IPS-20b (cell line): ENCODE results near the gene EYS.
"Not testable (repeated sequence)": the region's sequence is repeated elsewhere in the genome, so short reads cannot be mapped to it uniquely, and the experiment has no call there.

ENCODE experiments used
- H3K27ac ChIP-seq: one replicate; pipeline ENCODE4 v1.5.1; 2013; ENCODE audit warnings: low read length
- H3K27me3 ChIP-seq: 2 replicates; pipeline ENCODE4 v1.6.1; 2013; ENCODE audit warnings: mild to moderate bottlenecking, low read length, inconsistent platforms; ENCODE audit not compliant: insufficient read depth
- H3K36me3 ChIP-seq: 2 replicates; pipeline ENCODE4 v1.6.1; 2013; ENCODE audit warnings: low read depth, mild to moderate bottlenecking, inconsistent platforms, low read length, moderate library complexity; ENCODE audit not compliant: insufficient read depth
- H3K4me1 ChIP-seq: 2 replicates; pipeline ENCODE4 v1.6.1; 2013; ENCODE audit warnings: mild to moderate bottlenecking, control low read depth, inconsistent platforms, low read length, moderate library complexity; ENCODE audit not compliant: insufficient read depth
- H3K4me3 ChIP-seq: 2 replicates; pipeline ENCODE4 v1.5.1; 2013; ENCODE audit warnings: mild to moderate bottlenecking, low read length, inconsistent platforms
- H3K9ac ChIP-seq: 2 replicates; pipeline ENCODE4 v1.6.1; 2013; ENCODE audit warnings: low read depth, mild to moderate bottlenecking, inconsistent platforms, low read length, moderate library complexity
- H3K9me3 ChIP-seq: 2 replicates; pipeline ENCODE4 v1.6.1; 2013; ENCODE audit warnings: mild to moderate bottlenecking, low read depth, low read length, inconsistent platforms; ENCODE audit not compliant: insufficient read depth

Gene EYS

GRCh38 chr6:63862486-63863198 is 1844.4 kb downstream of the EYS start:
- Histone ChIP-seq H3K36me3 (no peaks in the 10 kb centered on the region), H3K4me3 (no peak overlapping the region), H3K27me3 (no peaks in the 10 kb centered on the region), H3K9ac (no peak overlapping the region), H3K4me1 (no peaks in the 10 kb centered on the region), H3K9me3 (no peaks in the 10 kb centered on the region), H3K27ac (no peak overlapping the region)

- no peaks in the 10 kb centered on the region for H3K36me3 ChIP-seq
- H3K9me3 ChIP-seq, result no peaks in the 10 kb centered on the region
Measured at GRCh38 chr6:63859528-63859927, 1847.5 kb downstream of the EYS start.

GRCh38 chr6:63858691-63859090 is 1848.3 kb downstream of the EYS start:
- no peak overlapping the region for H3K27ac ChIP-seq
- H3K9ac ChIP-seq, result no peak overlapping the region
- no peaks in the 10 kb centered on the region for H3K36me3 ChIP-seq
- H3K4me1 ChIP-seq, result no peaks in the 10 kb centered on the region
- H3K27me3 ChIP-seq, result no peaks in the 10 kb centered on the region
- H3K4me3 ChIP-seq, result no peak overlapping the region
- H3K9me3 ChIP-seq, result no peaks in the 10 kb centered on the region

More at GRCh38 chr6:63859528-63859927, 1847.5 kb downstream of the EYS start:
- no peaks in the 10 kb centered on the region for H3K27me3 ChIP-seq
- H3K4me1 ChIP-seq, result no peaks in the 10 kb centered on the region
- H3K27ac ChIP-seq, result no peak overlapping the region
- no peak overlapping the region for H3K4me3 ChIP-seq
- no peak overlapping the region for H3K9ac ChIP-seq

GRCh38 chr6:63856271-63856670 is 1850.8 kb downstream of the EYS start:
- Histone ChIP-seq H3K9ac (no peak overlapping the region), H3K36me3 (no peaks in the 10 kb centered on the region), H3K27me3 (no peaks in the 10 kb centered on the region), H3K9me3 (no peaks in the 10 kb centered on the region), H3K4me3 (no peak overlapping the region), H3K4me1 (no peaks in the 10 kb centered on the region), H3K27ac (no peak overlapping the region)

- H3K4me3 ChIP-seq, result no peak overlapping the region
- no peaks in the 10 kb centered on the region for H3K27me3 ChIP-seq
- no peak overlapping the region for H3K9ac ChIP-seq
- no peaks in the 10 kb centered on the region for H3K9me3 ChIP-seq
- H3K4me1 ChIP-seq, result no peaks in the 10 kb centered on the region
- no peaks in the 10 kb centered on the region for H3K36me3 ChIP-seq
- H3K27ac ChIP-seq, result no peak overlapping the region
Measured at GRCh38 chr6:63844287-63844686, 1862.7 kb downstream of the EYS start.

GRCh38 chr6:63839485-63839884 is 1867.5 kb downstream of the EYS start:
- Histone ChIP-seq H3K9me3 (no peaks in the 10 kb centered on the region), H3K9ac (no peak overlapping the region), H3K4me1 (no peaks in the 10 kb centered on the region), H3K27me3 (no peaks in the 10 kb centered on the region), H3K27ac (no peak overlapping the region), H3K4me3 (no peak overlapping the region), H3K36me3 (no peaks in the 10 kb centered on the region)

- not testable (repeated sequence) for H3K36me3 ChIP-seq, H3K9ac ChIP-seq, H3K27ac ChIP-seq, H3K27me3 ChIP-seq, H3K4me1 ChIP-seq, H3K4me3 ChIP-seq
- peaks cover 13% of the 10 kb centered on the region for H3K9me3 ChIP-seq
Measured at GRCh38 chr6:63828678-63829077, 1878.3 kb downstream of the EYS start.

- Histone ChIP-seq H3K27ac (no peak overlapping the region), H3K36me3 (no peaks in the 10 kb centered on the region), H3K9me3 (peaks cover 13% of the 10 kb centered on the region), H3K9ac (no peak overlapping the region), H3K4me3 (no peak overlapping the region), H3K4me1 (no peaks in the 10 kb centered on the region), H3K27me3 (no peaks in the 10 kb centered on the region)
Measured at GRCh38 chr6:63824722-63825121, 1882.3 kb downstream of the EYS start.

- Histone ChIP-seq H3K27ac (no peak overlapping the region), H3K9ac (no peak overlapping the region), H3K4me1 (no peaks in the 10 kb centered on the region), H3K36me3 (no peaks in the 10 kb centered on the region), H3K9me3 (no peaks in the 10 kb centered on the region), H3K4me3 (no peak overlapping the region), H3K27me3 (no peaks in the 10 kb centered on the region)
Measured at GRCh38 chr6:63821442-63821841, 1885.6 kb downstream of the EYS start.

GRCh38 chr6:63819831-63820230 is 1887.2 kb downstream of the EYS start:
- Histone ChIP-seq H3K9ac (no peak overlapping the region), H3K36me3 (no peaks in the 10 kb centered on the region), H3K9me3 (no peaks in the 10 kb centered on the region), H3K27ac (no peak overlapping the region), H3K27me3 (no peaks in the 10 kb centered on the region), H3K4me1 (no peaks in the 10 kb centered on the region), H3K4me3 (no peak overlapping the region)

- Histone ChIP-seq H3K4me1 (no peaks in the 10 kb centered on the region), H3K36me3 (no peaks in the 10 kb centered on the region), H3K9me3 (no peaks in the 10 kb centered on the region), H3K4me3 (no peak overlapping the region), H3K9ac (no peak overlapping the region), H3K27me3 (no peaks in the 10 kb centered on the region), H3K27ac (no peak overlapping the region)
Measured at GRCh38 chr6:63817492-63818050, 1889.5 kb downstream of the EYS start.

GRCh38 chr6:63816982-63817436 is 1890.0 kb downstream of the EYS start:
- Histone ChIP-seq H3K4me3 (no peak overlapping the region), H3K4me1 (no peaks in the 10 kb centered on the region), H3K27ac (no peak overlapping the region), H3K36me3 (no peaks in the 10 kb centered on the region), H3K9me3 (no peaks in the 10 kb centered on the region), H3K9ac (no peak overlapping the region), H3K27me3 (no peaks in the 10 kb centered on the region)
